T follicular helper cell (primary cell): ENCODE measurements around the gene CPPED1.

Experiments
- DNase-seq: peaks from one replicate; pipeline ENCODE4 v3.0.0-alpha.2; 2020; ENCODE audit warnings: low read depth

The CPPED1 gene

GRCh38 chr16:12737563-12737962 lies 66.1 kb downstream of the CPPED1 start:
- no peak for DNase-seq

- DNase-seq = no peak
These were observed 67.9 kb downstream of the CPPED1 start for GRCh38 chr16:12735805-12736204.

- no peak for DNase-seq
These were observed 71.1 kb downstream of the CPPED1 start for GRCh38 chr16:12732600-12732999.

- no peak for DNase-seq
These were observed 74.2 kb downstream of the CPPED1 start for GRCh38 chr16:12729448-12729847.

- no peak for DNase-seq
These were observed 75.2 kb downstream of the CPPED1 start for GRCh38 chr16:12728469-12728868.

- no peak for DNase-seq
These were observed 79.5 kb downstream of the CPPED1 start for GRCh38 chr16:12724226-12724625.

- no peak for DNase-seq
These were observed 80.0 kb downstream of the CPPED1 start for GRCh38 chr16:12723681-12724080.

- DNase-seq = no peak
These were observed 81.8 kb downstream of the CPPED1 start for GRCh38 chr16:12721841-12722421.

GRCh38 chr16:12719972-12720371 lies 83.7 kb downstream of the CPPED1 start:
- no peak for DNase-seq

- DNase-seq = no peak
These were observed 87.0 kb downstream of the CPPED1 start for GRCh38 chr16:12716658-12717057.

- no peak for DNase-seq
These were observed 93.9 kb downstream of the CPPED1 start for GRCh38 chr16:12709807-12710206.

GRCh38 chr16:12708266-12708665 lies 95.4 kb downstream of the CPPED1 start:
- DNase-seq = no peak

GRCh38 chr16:12706628-12707027 lies 97.1 kb downstream of the CPPED1 start:
- DNase-seq = no peak

GRCh38 chr16:12704492-12705111 lies 99.1 kb downstream of the CPPED1 start:
- DNase-seq = no peak

GRCh38 chr16:12703935-12704334 lies 99.8 kb downstream of the CPPED1 start:
- no peak for DNase-seq

GRCh38 chr16:12700161-12700560 lies 103.5 kb downstream of the CPPED1 start:
- DNase-seq = no peak

GRCh38 chr16:12699161-12699560 lies 104.5 kb downstream of the CPPED1 start:
- no peak for DNase-seq

- DNase-seq = no peak
These were observed 106.2 kb downstream of the CPPED1 start for GRCh38 chr16:12697437-12697836.

- DNase-seq = no peak
These were observed 108.2 kb downstream of the CPPED1 start for GRCh38 chr16:12695454-12695853.

GRCh38 chr16:12690024-12690423 lies 113.7 kb downstream of the CPPED1 start:
- DNase-seq = no peak

- no peak for DNase-seq
These were observed 114.5 kb downstream of the CPPED1 start for GRCh38 chr16:12688951-12689850.

- DNase-seq = no peak
These were observed 117.9 kb downstream of the CPPED1 start for GRCh38 chr16:12685806-12686205.
